Measurements from ENCODE around the gene FBLN2.

DNA sequence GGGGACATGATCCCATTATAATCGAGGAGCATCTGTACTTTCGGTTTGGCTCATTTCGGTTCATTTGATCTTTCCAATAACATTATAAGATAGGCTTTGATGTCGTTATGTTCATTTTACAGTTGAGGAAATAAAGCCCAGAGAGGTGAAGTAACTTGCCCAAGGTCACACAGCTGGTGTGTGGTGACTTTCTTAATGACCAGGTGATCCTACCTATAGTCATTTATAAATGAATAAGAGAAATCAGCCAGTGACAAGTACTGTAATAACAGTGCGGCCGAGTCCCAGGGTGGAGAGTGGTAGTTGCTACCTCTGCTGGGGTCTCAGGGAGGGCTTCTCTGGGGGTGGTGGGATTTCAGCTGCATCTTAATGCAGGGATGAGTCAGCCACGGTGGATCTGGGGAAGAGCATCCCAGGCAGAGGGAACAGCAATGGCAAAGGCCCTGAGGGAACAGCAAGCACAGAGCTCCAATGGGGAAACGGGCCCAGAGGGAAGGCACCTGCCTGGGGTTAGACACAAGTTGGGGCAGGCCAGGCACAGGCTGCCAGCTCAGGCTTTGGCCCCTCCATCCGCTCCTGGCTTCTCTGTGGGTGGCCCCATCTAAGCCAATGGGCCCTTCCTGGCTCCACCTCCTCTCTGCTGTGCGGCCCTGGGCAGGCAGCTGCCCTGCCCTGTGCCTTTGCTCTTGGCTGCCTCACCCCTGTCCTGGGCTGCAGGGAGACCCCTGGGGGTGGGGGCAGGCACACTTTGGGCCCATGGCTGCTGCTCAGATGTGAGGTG lies 1.1 kb upstream of the FBLN2 start:
- TF ChIP-seq POLR2AphosphoS2 (conservative IDR thresholded peaks at IDR 0.05; ENCODE audit: low read length) (no peak), POLR2A (IDR thresholded peaks at IDR 0.05; ENCODE audit: low read length) (no peak)

Measured in A549 (cell line).